Body of pancreas (tissue), 4 donors: Measurements from ENCODE around the gene EPSTI1. TPM values are rescaled to one million over a fixed set of nuclear protein-coding genes. Genes with fewer than 3 reads are reported as not detected.

Experiments used
- ATAC-seq: fragments of 150-250 bp; one replicate; pipeline ENCODE4 v1.9.1; 2016
- DNase-seq, 4 donors: peaks; one replicate each; pipeline ENCODE4 v3.0.0-alpha.2; 2019
- H3K27ac ChIP-seq, 4 donors: fragments of 200-600 bp; sonication (generic); 1 replicate in 3 of 4; 2 replicates in 1 of 4; pipeline versions ENCODE4 v1.5.1 to v1.6.1; 2016 to 2019; ENCODE audit warnings: mild to moderate bottlenecking in 1 of 4, mixed read lengths in 1 of 4, moderate library complexity in 1 of 4
- H3K27me3 ChIP-seq, 2 donors: fragments of 200-600 bp; sonication (generic); one replicate each; pipeline ENCODE4 v1.6.0; 2016; ENCODE audit warnings: mild to moderate bottlenecking in 1 of 2
- H3K36me3 ChIP-seq, 2 donors: fragments of 200-600 bp; sonication (generic); replicated peaks in 1 of 2; 2 replicates each; pipeline ENCODE4 v1.5.1; 2016; ENCODE audit warnings: low read depth in 2 of 2; ENCODE audit not compliant: insufficient read depth in 1 of 2
- H3K4me1 ChIP-seq: fragments of 200-600 bp; sonication (generic); one replicate; pipeline ENCODE4 v1.6.0; 2016
- H3K4me3 ChIP-seq, 2 donors: fragments of 200-600 bp; sonication (generic); 1 replicate in 1 of 2; 2 replicates in 1 of 2; pipeline ENCODE4 v1.5.1; 2016 to 2019
- H3K9me3 ChIP-seq, 3 donors: fragments of 200-600 bp; sonication (generic); 1 replicate in 2 of 3; 2 replicates in 1 of 3; pipeline ENCODE4 v1.5.1; 2016
- POLR2A ChIP-seq, 3 donors: fragments of 450-650 bp; IDR thresholded peaks; one replicate each; pipeline ENCODE4 v1.6.1; 2016; ENCODE audit warnings: antibody characterized with exemption in 3 of 3, mild to moderate bottlenecking in 2 of 3
- WGBS, 2 donors: methylation state at CpG; one replicate each; pipeline ENCODE4 v1.1.5; 2017; 5-methylcytosine and 5-hydroxymethylcytosine counted together
- intact Hi-C: fragments of 100-400 bp; cut with DNase I; formaldehyde crosslinking; loops from one replicate; pipeline ENCODE4 v1.15.1; 2023
- total RNA-seq, 2 donors: library from RNA; depleted of rRNA; stranded (reverse); fragments of >200 nt; gene quantifications; one replicate each; pipeline ENCODE4 v1.1.0, GENCODE V29; 2016
- TF ChIP-seq, protein P1 (sequence below), 7 experiments: fragments of 450-650 bp in 4 of 7; fragments of 200-600 bp in 3 of 7; sonication (generic) in 3 of 7; IDR thresholded peaks; one replicate each; pipeline ENCODE4 v1.5.1; 2016 to 2019; ENCODE audit warnings: antibody characterized with exemption in 7 of 7

EPSTI1 gene
- total RNA-seq, 2 donors from 2014 or later, result 1.6 to 6.6 TPM

DNA sequence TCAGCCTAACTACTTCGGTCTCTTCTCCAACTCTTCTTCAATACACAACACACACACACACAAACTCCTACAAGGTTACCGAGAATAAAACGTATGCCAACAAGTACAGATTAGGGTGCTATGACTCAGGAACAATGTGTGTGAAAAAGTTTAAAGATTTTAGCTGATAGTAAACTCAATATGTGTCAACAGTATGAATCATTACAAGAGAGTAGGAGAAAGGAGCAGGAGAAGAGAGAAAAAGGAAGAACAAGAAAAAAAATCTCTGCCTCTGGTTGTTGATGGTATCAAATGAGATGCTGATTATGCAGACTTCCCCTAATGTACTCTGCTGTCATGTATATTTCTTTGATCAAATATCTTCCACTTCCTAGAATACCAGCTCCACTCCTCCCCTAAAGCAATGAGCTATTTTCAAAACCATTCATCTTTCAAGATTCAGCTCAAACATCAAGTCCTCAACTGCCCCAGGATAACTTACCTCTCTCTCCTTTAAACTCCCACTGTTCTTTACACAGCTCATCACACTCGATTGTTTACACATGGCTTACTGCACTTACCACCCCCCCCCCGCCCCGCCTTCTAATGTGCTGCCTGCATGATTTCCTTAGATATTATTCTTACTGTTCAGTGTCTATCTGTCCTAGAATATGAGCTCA lies 115.0 kb downstream of the EPSTI1 start:
- DNase-seq (no peak), ATAC-seq (no peak)
- Histone ChIP-seq H3K27me3 (no peaks in the 10 kb centered on the region), H3K9me3 (no peaks in the 10 kb centered on the region), H3K4me3 (no peak overlapping the region), H3K36me3 (no peaks in the 10 kb centered on the region), H3K27ac (no peak overlapping the region), H3K4me1 (no peaks in the 10 kb centered on the region)
- intact Hi-C loops, result no loop called here
- WGBS, 2 donors, result 56 to 59% methylated on average over 6 of the region's 6 CpGs
- TF ChIP-seq, protein P1, sequence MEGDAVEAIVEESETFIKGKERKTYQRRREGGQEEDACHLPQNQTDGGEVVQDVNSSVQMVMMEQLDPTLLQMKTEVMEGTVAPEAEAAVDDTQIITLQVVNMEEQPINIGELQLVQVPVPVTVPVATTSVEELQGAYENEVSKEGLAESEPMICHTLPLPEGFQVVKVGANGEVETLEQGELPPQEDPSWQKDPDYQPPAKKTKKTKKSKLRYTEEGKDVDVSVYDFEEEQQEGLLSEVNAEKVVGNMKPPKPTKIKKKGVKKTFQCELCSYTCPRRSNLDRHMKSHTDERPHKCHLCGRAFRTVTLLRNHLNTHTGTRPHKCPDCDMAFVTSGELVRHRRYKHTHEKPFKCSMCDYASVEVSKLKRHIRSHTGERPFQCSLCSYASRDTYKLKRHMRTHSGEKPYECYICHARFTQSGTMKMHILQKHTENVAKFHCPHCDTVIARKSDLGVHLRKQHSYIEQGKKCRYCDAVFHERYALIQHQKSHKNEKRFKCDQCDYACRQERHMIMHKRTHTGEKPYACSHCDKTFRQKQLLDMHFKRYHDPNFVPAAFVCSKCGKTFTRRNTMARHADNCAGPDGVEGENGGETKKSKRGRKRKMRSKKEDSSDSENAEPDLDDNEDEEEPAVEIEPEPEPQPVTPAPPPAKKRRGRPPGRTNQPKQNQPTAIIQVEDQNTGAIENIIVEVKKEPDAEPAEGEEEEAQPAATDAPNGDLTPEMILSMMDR (IDR thresholded peaks at IDR 0.05), result no peak
- no peak for TF ChIP-seq POLR2A (IDR thresholded peaks at IDR 0.05)

DNA sequence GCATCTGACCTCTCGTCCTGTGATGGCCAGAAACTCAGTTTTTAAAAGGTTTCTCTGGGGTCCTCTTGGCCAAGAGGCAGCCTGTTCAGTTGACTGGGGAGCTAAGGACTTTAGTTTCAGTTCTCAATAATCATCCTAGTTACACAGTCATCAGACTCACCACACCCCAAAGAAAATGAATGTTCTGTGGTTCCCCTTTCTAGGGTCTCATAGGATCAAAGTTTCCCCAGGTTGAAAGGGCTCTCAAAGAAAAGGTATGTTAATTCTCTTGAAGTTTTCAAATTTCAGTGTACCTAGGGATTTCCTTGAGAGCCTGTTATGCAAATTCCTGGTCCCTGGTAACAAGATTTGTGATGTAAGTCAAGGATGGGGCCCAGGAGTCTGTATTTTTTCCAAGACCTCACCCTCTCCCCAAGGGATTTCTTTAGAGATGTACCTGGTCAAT lies 115.7 kb downstream of the EPSTI1 start:
- intact Hi-C loops, result no loop called here
- Histone ChIP-seq H3K27me3 (no peaks in the 10 kb centered on the region), H3K4me3 (no peak overlapping the region), H3K4me1 (no peaks in the 10 kb centered on the region), H3K36me3 (no peaks in the 10 kb centered on the region), H3K27ac (no peak overlapping the region), H3K9me3 (no peaks in the 10 kb centered on the region)
- WGBS, 2 donors, result 29 to 56% methylated on average over 1 of the region's 1 CpG
- ATAC-seq (no peak), DNase-seq (no peak)
- TF ChIP-seq, protein P1 (IDR thresholded peaks at IDR 0.05), result no peak
- no peak for TF ChIP-seq POLR2A (IDR thresholded peaks at IDR 0.05)

DNA sequence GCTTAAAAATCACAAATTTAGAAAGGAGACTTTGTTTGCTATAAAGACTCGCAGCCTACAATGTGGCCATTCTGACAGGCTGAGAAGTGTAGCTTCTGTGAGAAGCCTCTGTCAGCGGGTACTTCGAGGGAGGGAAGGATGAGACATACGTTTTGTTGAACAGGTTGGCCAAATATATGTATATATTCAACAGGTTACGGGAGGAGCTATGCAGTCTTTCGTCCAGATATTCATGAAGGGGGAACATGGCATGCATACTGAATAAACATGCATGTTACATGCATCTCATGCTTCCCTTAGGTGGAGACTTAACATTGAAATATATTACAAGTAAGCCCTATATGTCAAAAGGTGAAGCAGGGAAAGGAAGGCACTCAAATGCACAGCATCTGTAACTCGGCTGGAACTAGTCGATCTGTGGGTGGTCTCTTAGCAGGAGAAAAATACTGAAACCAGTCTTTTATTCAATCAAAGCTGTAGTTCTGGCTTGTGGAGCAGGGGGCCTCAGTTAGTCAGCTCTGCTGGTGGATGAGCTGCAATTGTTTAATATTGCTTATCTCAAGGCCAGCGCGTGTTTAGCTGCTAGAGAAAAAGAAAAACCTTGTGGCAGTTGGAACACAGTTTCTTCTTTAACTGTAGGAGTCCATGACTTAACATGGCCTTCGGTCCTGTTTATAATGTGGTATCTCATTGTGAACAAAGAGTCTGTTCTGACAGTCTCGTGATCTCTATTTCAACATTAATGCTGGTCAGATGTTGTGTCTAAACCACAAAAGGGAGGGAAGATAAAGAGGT lies 116.4 kb downstream of the EPSTI1 start:
- Histone ChIP-seq H3K4me3 (no peak overlapping the region), H3K27ac (no peak overlapping the region), H3K27me3 (no peaks in the 10 kb centered on the region), H3K9me3 (no peaks in the 10 kb centered on the region), H3K36me3 (no peaks in the 10 kb centered on the region), H3K4me1 (no peaks in the 10 kb centered on the region)
- intact Hi-C loops, result no loop called here
- 46% methylated on average over 12 of the region's 12 CpGs for WGBS, 2 donors
- DNase-seq (peak in 1 of 4 donors; percentile 7), ATAC-seq (no peak)
- TF ChIP-seq, protein P1 (IDR thresholded peaks at IDR 0.05), result no peak
- no peak for TF ChIP-seq POLR2A (IDR thresholded peaks at IDR 0.05)

DNA sequence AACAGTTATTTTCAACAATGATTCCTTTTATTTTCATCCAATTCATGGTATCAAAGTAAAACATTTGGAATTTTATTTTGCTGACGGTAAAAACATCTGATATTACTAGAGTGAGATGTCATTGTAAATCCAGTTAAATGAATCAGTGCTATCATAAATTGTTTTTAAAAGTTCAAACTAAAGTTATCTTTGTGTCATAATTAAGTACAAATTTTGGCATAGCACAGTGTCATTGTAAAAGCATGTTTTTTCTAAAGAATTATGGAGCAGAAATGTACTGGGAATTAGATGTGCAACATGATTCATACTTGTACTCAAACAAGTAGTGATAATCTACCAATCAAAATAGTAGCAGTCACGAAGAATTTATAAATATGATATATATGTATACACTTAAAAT lies 117.8 kb downstream of the EPSTI1 start:
- 89% methylated on average over 2 of the region's 2 CpGs for WGBS, 2 donors
- Histone ChIP-seq H3K27me3 (no peaks in the 10 kb centered on the region), H3K4me1 (no peaks in the 10 kb centered on the region), H3K36me3 (no peaks in the 10 kb centered on the region), H3K4me3 (no peak overlapping the region), H3K9me3 (no peaks in the 10 kb centered on the region), H3K27ac (no peak overlapping the region)
- intact Hi-C loops, result no loop called here
- ATAC-seq (no peak), DNase-seq (no peak)
- TF ChIP-seq, protein P1 (IDR thresholded peaks at IDR 0.05), result no peak
- TF ChIP-seq POLR2A (IDR thresholded peaks at IDR 0.05), result no peak
